Posterior vena cava (tissue), 2 donors: ENCODE measurements around the gene EPS8. TPM values are rescaled to one million over a fixed set of nuclear protein-coding genes. Genes with fewer than 3 reads are reported as not detected.

ENCODE experiments used
- DNase-seq: peaks from one replicate; pipeline ENCODE4 v3.0.0-alpha.2; 2020; ENCODE audit warnings: low spot score
- intact Hi-C, 2 donors: fragments of 100-400 bp; cut with DNase I; formaldehyde crosslinking; loops; one replicate each; pipeline versions ENCODE4 v1.14.1 to v1.14.2; 2022 to 2023
- total RNA-seq, 2 donors: library from RNA; stranded (reverse); fragmentation: NEBNext Ultra II Directional; extraction: Animal tissue kit (Norgen Biotek cat#: 25700); gene quantifications; one replicate each; pipeline ENCODE4 v1.2.1, GENCODE V29; 2021
- donor health status: DM: yes; HTN: yes; CAD: no.
- donor health status: DM: yes; HTN: yes; CAD: no.

The EPS8 gene
- total RNA-seq, 2 donors from 2014 or later = 107 to 144 TPM

GRCh38 chr12:15677726-15678201 lies 111.4 kb downstream of the EPS8 start:
- intact Hi-C loops = no loop called here
- no peak for DNase-seq

DNA sequence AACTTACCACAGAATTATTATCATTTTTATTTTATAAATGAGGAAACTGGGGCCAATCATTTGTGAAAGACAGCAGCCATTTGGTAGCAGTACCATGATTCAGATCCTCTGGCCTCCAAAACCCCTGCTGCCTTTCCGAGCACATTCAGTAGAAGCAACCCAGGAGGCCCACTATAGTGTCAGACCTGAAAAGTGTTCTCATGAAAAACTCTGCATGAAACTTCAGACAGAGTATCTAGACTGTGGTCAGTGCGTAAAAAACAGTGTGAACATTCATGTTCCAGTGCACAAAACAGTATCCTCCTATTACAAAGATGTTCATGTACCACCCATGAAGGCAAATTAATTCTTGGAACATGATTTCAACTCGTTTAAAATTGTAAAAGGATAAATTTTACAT lies 112.0 kb downstream of the EPS8 start:
- no peak for DNase-seq
- intact Hi-C loops = no loop called here

- intact Hi-C loops = no loop called here
- no peak for DNase-seq
These were observed 116.4 kb downstream of the EPS8 start for GRCh38 chr12:15672671-15673270.

DNA sequence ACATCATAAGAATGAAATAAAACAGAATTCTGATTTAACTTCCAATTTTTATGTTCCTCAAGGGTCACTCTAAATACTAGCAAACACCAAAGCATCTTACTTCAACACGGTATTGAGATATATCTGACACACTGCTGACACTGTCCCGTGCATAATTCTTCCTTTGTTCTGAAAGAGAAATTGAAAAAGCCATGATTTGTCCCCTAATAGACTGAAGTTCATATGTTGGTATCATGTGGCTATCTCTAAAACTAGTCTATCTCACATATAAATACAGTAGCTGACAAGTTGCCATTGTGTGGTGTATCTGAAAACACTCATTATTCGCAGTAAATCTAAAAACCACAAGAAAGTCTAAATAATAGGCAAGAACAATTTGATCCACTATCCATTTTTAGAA lies 118.4 kb downstream of the EPS8 start:
- intact Hi-C loops = no loop called here
- no peak for DNase-seq

GRCh38 chr12:15669256-15669948 lies 119.8 kb downstream of the EPS8 start:
- DNase-seq = no peak
- intact Hi-C loops = no loop called here

GRCh38 chr12:15664491-15664890 lies 124.7 kb downstream of the EPS8 start:
- intact Hi-C loops = no loop called here
- no peak for DNase-seq

- no peak for DNase-seq
- intact Hi-C loops = no loop called here
These were observed 126.1 kb downstream of the EPS8 start for GRCh38 chr12:15662983-15663659.

DNA sequence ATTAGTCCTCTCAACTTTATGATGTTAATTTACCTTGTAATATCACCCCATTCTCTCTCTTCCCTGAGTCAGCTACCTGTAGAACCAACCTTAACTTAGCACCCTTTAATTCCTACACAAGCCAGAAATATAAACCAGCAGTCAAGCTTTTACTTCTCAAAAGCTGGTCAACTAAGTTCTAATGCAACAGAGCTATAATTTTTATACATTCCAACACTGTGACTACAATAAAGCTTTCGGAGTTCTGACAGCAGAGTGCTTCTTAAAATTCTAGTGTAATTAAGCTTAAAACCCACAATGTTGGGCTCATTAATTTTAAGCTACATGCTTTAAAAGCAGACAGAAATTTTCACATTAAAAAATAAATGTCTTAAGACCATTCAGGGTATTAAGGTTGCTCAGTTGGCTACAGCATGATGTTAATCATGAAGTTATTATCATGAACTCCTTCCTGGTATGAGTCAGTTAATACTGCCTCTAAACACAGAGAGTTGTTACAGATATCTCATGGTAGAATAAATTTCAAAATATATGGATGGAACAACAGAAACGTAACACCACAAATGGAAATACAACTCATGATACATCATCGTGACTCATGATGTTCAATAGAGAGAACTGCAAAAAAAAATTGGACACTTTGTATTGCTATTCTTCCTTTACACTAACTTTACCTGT lies 126.7 kb downstream of the EPS8 start:
- DNase-seq = no peak
- intact Hi-C loops = no loop called here

DNA sequence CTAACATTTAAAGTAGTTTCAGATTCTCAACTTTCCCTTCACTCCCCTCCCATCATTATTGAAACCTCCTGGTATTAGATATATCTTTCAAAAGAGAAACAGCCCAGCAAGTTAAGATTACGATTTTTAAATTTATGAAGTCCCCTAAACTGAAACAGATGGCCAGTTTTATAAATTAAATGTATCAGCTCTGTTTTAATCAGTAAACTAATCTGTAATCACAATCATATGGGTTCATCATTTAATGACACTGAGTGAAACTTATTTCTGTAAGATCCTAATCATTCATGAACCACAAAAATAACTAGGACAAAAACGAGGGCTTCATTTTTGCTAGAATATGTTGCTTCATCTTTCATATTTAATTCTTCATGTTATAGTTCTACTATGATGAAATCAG lies 137.8 kb downstream of the EPS8 start:
- intact Hi-C loops = no loop called here

DNA sequence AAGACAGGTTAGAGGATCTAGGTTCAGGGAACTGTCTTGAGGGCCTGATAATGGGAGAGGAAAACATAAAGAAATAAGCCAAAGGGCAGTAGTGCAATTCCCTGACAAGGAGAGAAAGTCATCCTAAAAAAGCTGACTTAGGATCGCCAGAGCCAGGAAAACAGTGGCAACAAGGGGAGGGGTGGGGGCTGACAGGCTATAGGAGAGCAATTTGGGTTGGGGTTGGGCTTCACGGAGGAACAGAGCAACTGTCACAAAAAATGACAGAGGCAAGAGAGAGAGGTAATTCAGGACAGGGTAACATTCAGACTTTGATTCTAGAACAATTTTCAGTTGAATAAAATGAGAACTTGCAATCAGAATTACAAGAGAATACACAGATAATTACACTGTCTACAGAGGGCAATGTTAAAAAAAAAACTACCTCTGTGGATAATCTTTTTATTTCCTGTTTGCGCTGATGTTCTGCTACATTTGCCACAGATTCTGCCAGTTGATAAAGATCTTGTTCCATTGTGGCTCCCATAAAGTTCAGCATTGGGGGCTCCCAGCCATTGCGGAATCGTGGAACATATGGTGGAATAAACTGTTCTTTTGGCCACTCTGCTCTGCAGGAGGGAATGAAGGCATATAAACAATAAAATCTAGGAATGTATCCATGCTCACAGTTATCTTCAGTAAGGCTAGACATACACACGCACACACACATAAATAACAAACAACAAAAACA lies 138.6 kb downstream of the EPS8 start:
- no peak for DNase-seq
- intact Hi-C loops = no loop called here

More for the DNA sequence above, 137.8 kb downstream of the EPS8 start:
- DNase-seq = no peak

DNA sequence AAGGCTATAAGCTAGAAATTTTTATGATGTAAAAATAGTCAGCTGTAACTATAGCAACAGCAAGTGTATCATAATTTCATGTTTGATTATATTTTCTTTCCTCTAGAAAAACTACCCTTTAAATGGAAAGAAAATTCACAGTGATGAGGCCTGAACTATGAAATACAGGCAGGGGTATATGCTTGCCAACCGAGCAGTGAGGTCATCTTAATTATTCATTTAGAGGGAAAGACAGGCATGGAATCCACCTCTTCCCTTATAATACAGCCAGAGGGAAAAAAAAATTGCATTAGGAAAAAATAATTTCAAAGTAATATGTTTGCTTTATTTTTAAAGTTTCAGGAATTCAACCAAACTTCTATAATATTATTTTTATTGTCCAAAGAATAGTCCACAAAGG lies 139.8 kb downstream of the EPS8 start:
- no peak for DNase-seq
- intact Hi-C loops = no loop called here

DNA sequence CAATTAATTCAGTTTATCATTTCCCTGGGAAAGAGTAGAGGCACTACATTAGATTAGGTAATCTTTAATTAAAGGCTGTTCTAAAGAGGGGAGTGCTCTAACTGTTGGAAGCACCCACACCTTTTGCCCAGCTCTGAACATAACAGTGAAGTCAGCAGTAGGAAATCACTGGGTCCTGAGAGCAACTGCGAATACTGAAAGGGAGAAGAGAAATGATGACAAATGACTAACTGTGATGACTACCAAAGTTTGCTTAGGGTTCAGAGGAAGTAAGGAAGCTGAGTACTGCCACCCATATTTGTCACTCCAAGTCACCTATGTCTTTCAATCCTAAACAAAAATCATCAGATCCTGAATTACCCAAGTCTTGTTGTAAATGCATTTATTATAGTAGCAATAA lies 140.6 kb downstream of the EPS8 start:
- intact Hi-C loops = no loop called here
- no peak for DNase-seq

GRCh38 chr12:15646581-15646980 lies 142.6 kb downstream of the EPS8 start:
- intact Hi-C loops = no loop called here
- no peak for DNase-seq

- intact Hi-C loops = no loop called here
- DNase-seq = no peak
These were observed 144.5 kb downstream of the EPS8 start for GRCh38 chr12:15644700-15645099.

GRCh38 chr12:15638231-15638630 lies 151.0 kb downstream of the EPS8 start:
- DNase-seq = no peak
- intact Hi-C loops = no loop called here

GRCh38 chr12:15636060-15636890 lies 152.9 kb downstream of the EPS8 start:
- DNase-seq = no peak
- intact Hi-C loops = no loop called here

DNA sequence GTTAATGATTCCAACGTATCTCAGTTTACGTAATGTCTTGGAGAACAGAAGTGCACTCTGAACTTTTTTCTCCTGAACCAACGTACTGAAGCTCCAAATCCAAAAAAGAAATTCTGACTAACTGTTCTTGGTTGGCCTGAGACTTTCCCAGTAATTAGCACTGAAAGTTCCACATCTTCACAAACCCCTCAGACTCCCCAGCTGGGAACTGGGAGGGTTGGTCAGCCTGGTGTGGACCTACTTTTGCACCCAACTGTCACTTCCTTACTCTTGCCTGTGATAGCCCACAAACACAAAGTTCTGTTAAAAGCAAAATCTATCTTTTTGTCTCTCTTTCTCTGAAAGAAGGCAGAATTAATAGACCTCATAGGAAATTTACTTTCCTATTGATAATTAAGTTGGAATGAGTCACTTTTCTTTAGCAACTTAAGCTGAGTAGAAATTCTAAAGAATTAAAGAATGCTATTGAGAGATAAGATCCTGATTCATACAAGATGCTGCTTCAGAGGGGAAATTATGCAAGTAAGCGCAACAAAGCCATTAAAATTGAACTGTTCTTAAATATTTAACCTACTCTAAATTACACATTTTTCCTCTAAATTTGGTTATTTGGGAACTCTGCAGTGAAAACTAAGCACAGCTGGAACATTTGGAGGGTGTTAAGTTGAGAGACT lies 155.0 kb downstream of the EPS8 start:
- intact Hi-C loops = no loop called here
- DNase-seq = no peak

- DNase-seq = no peak
- intact Hi-C loops = no loop called here
These were observed 156.0 kb downstream of the EPS8 start for GRCh38 chr12:15633201-15633600.
